ENCODE results near the gene KCTD16. TPM values are rescaled to one million over a fixed set of nuclear protein-coding genes. Genes with fewer than 3 reads are reported as not detected.

Gene KCTD16
- total RNA-seq, 2 donors from 2014 or later = 0.27 to 0.35 TPM

DNA sequence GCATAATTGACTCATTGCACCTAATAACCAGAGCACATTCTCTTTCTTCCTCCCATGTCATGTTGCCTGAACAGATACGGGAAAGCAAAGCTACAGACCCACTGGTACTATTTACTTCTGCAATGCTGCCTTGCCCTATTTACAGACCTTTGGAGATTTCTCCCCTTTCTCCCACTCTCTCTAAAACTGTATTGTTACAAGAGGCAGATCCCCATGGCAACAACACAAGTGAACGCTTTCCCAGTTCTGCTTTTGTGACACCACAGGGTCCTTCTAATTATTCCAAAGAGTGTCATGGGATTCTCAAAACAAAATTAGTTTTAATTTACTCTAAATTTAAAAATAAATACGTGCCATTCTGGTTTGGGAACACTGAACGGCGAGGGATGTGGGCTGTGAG is 104.7 kb downstream of the KCTD16 start:
- Histone ChIP-seq H3K4me1 (ENCODE audit: control insufficient read depth in 1 of 2, low read depth in 2 of 2) (no peaks in the 10 kb centered on the region), H3K9me3 (no peaks in the 10 kb centered on the region), H3K36me3 (no peaks in the 10 kb centered on the region), H3K27me3 (replicated peaks; ENCODE audit: insufficient read depth) (no peaks in the 10 kb centered on the region), H3K4me3 (no peak overlapping the region), H3K27ac (no peak overlapping the region)
- TF ChIP-seq, protein P1, sequence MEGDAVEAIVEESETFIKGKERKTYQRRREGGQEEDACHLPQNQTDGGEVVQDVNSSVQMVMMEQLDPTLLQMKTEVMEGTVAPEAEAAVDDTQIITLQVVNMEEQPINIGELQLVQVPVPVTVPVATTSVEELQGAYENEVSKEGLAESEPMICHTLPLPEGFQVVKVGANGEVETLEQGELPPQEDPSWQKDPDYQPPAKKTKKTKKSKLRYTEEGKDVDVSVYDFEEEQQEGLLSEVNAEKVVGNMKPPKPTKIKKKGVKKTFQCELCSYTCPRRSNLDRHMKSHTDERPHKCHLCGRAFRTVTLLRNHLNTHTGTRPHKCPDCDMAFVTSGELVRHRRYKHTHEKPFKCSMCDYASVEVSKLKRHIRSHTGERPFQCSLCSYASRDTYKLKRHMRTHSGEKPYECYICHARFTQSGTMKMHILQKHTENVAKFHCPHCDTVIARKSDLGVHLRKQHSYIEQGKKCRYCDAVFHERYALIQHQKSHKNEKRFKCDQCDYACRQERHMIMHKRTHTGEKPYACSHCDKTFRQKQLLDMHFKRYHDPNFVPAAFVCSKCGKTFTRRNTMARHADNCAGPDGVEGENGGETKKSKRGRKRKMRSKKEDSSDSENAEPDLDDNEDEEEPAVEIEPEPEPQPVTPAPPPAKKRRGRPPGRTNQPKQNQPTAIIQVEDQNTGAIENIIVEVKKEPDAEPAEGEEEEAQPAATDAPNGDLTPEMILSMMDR (IDR thresholded peaks at IDR 0.05) = no peak
- no peak for ATAC-seq (ENCODE audit: insufficient number of reproducible peaks, low FRiP score, low read depth)
- DNase-seq (ENCODE audit: low spot score) = no peak

DNA sequence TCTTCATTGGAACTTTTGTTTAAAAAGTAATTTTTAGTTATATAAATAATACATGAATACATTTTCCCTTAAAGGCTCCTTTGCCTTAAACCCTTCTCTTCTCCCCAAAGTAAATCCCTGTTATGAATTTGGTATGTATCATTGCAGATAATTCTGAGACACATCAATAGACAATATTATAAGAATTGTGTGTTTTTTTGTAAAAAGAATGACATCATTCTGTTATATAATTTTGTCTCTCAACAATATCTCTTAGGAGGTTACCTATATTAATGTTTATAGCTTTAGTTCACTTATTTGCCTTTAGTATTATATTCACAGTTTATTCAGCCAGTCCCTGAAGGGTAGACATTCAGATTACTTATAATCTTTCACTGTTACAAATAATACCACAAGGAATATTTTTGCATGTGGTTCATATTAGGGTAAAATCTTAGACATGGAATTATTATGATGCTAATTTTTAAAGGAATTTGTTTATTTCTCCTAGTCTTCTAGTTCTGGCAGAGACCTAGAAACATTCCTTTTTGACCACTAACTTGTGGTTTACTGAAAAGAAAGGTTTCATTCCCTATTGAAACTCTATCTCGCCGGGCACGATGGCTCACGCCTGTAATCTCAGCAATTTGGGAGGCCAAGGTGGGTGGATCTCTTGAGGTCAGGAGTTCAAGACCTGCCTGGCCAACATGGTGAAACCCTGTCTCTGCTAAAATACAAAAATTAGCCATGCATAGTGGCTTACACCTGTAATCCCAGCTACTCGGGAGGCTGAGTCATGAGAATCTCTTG is 105.6 kb downstream of the KCTD16 start:
- H3K27ac ChIP-seq = no peak overlapping the region
- no peaks in the 10 kb centered on the region for H3K36me3 ChIP-seq
- TF ChIP-seq, protein P1 (IDR thresholded peaks at IDR 0.05) = no peak
- H3K4me3 ChIP-seq = no peak overlapping the region
- no peaks in the 10 kb centered on the region for H3K9me3 ChIP-seq
- no peak for ATAC-seq (ENCODE audit: insufficient number of reproducible peaks, low FRiP score, low read depth)
- no peaks in the 10 kb centered on the region for H3K27me3 ChIP-seq (replicated peaks; ENCODE audit: insufficient read depth)
- no peak for DNase-seq (ENCODE audit: low spot score)
- no peaks in the 10 kb centered on the region for H3K4me1 ChIP-seq (ENCODE audit: control insufficient read depth in 1 of 2, low read depth in 2 of 2)

DNA sequence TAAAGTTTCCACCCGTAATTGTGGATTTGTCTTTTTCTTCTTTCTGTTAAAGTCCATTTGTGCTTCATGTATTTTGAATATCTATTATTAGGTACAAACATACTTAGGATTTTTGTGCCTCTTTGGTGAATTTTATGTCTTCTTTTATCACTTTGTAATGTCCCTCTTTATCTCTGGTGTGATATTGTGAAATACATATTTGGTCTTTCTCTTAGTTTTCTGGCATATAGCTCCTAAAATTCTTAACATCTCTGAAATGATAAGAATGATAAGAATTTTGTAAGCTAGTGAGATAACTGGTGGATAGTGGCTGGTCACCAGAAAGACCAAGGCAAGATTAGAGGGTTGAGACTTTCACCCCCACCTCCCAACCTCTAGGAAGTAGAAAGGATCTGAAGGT is 111.1 kb downstream of the KCTD16 start:
- TF ChIP-seq, protein P1 (IDR thresholded peaks at IDR 0.05) = no peak
- no peak for DNase-seq (ENCODE audit: low spot score)
- no peak for ATAC-seq (ENCODE audit: insufficient number of reproducible peaks, low FRiP score, low read depth)

DNA sequence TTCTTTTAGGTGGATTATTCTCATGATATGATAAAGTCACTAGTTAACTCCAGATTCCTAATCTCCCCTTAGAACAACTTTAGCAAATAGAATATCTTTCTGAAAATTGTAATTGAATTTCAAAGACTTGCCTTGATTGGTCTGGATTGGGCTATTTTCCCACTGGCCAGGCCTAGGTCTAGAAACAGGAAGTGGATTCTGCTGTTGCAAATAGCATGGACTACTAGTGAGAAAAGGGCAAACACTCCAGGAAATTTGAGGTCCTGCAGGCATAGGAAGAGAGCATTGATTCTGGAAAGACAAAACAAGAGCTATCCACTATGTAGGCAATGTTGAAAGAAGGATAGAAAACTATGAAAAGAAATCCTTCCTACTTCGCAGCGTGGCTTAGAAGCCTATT is 113.4 kb downstream of the KCTD16 start:
- Histone ChIP-seq H3K27ac (no peak overlapping the region), H3K36me3 (no peaks in the 10 kb centered on the region), H3K27me3 (replicated peaks; ENCODE audit: insufficient read depth) (no peaks in the 10 kb centered on the region), H3K4me1 (ENCODE audit: control insufficient read depth in 1 of 2, low read depth in 2 of 2) (peaks cover 0 to 10% of the 10 kb centered on the region in 2 donors), H3K4me3 (no peak overlapping the region), H3K9me3 (no peaks in the 10 kb centered on the region)
- TF ChIP-seq, protein P1 (IDR thresholded peaks at IDR 0.05) = no peak
- no peak for DNase-seq (ENCODE audit: low spot score)
- no peak for ATAC-seq (ENCODE audit: insufficient number of reproducible peaks, low FRiP score, low read depth)

More for the DNA sequence above, 111.1 kb downstream of the KCTD16 start:
- Histone ChIP-seq H3K4me3 (no peak overlapping the region), H3K4me1 (ENCODE audit: control insufficient read depth in 1 of 2, low read depth in 2 of 2) (peaks cover 0 to 10% of the 10 kb centered on the region in 2 donors), H3K27ac (no peak overlapping the region), H3K9me3 (no peaks in the 10 kb centered on the region), H3K36me3 (no peaks in the 10 kb centered on the region), H3K27me3 (replicated peaks; ENCODE audit: insufficient read depth) (no peaks in the 10 kb centered on the region)

DNA sequence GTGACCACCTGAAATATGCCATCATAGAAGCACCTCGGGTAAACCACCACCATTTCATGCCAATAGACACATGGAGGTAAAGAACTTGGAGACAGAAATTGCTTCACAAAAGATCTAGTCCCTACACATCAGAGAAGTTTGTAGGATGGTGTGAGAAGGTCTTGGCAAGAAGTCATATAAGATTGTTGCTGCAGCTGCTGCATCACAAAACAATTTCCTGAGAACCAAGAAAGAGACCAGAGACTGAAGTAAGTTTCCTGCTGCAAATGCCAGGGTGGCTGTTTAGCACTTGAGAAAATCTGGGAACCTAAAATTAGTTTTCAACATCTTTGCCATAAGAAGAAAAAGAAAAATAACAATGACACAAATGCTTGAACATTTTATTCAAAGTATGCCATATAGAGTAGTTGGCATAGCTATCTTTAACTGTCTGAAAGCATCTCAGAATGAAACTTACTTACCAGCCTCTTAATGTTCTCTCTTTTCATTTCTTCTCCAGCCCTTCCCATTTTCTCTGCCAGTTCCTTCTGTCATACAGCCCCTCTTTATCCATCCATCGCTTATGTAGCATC is 114.3 kb downstream of the KCTD16 start:
- Histone ChIP-seq H3K9me3 (no peaks in the 10 kb centered on the region), H3K4me3 (no peak overlapping the region), H3K4me1 (ENCODE audit: control insufficient read depth in 1 of 2, low read depth in 2 of 2) (peaks cover 0 to 10% of the 10 kb centered on the region in 2 donors), H3K27ac (no peak overlapping the region), H3K36me3 (no peaks in the 10 kb centered on the region), H3K27me3 (replicated peaks; ENCODE audit: insufficient read depth) (no peaks in the 10 kb centered on the region)
- no peak for DNase-seq (ENCODE audit: low spot score)
- ATAC-seq (ENCODE audit: insufficient number of reproducible peaks, low FRiP score, low read depth) = no peak
- TF ChIP-seq, protein P1 (IDR thresholded peaks at IDR 0.05) = no peak

Measured in thoracic aorta (tissue), 2 donors.